ENCODE results near the gene AKAP1. TPM values are rescaled to one million over a fixed set of nuclear protein-coding genes. Genes with fewer than 3 reads are reported as not detected.

AKAP1 gene
- polyA plus RNA-seq, 1 donor from 2014 or later = 38.7 TPM

- no peaks in the 10 kb centered on the region for H3K36me3 ChIP-seq (ENCODE audit: insufficient read depth, low read length)
- H3F3A ChIP-seq (ENCODE audit: insufficient read depth, low read length, poor library complexity, severe bottlenecking) = no peaks in the 10 kb centered on the region
- no peak overlapping the region for H3K4me3 ChIP-seq (ENCODE audit: low read length)
- H3K4me2 ChIP-seq (ENCODE audit: low read length) = no peak overlapping the region
- no peak overlapping the region for H2AFZ ChIP-seq (ENCODE audit: low read depth, low read length)
- H3K27ac ChIP-seq (ENCODE audit: low read length) = no peak overlapping the region
- no peaks in the 10 kb centered on the region for H3K9me2 ChIP-seq (ENCODE audit: insufficient read depth, low read length)
- no peaks in the 10 kb centered on the region for H3K9me3 ChIP-seq (ENCODE audit: low read length)
- no peaks in the 10 kb centered on the region for H3K79me2 ChIP-seq (replicated peaks; ENCODE audit: insufficient read depth, low read length)
- no peaks in the 10 kb centered on the region for H3K27me3 ChIP-seq (ENCODE audit: insufficient read depth, low read depth, low read length)
- TF ChIP-seq RAD21 (conservative IDR thresholded peaks at IDR 0.05) (no peak), REST (IDR thresholded peaks at IDR 0.05; ENCODE audit: borderline replicate concordance) (no peak), EZH2 (IDR thresholded peaks at IDR 0.05; ENCODE audit: borderline replicate concordance, insufficient read depth, low read length, poor library complexity, severe bottlenecking) (no peak), TAF1 (IDR thresholded peaks at IDR 0.05; ENCODE audit: low read depth) (no peak), SMC3 (conservative IDR thresholded peaks at IDR 0.05; ENCODE audit: poor library complexity) (no peak), EP300 (conservative IDR thresholded peaks at IDR 0.05; ENCODE audit: poor library complexity, severe bottlenecking) (no peak), POLR2AphosphoS5 (IDR thresholded peaks at IDR 0.05) (no peak), MXI1 (conservative IDR thresholded peaks at IDR 0.05; ENCODE audit: poor library complexity, severe bottlenecking) (no peak)
- TF ChIP-seq, protein P1, sequence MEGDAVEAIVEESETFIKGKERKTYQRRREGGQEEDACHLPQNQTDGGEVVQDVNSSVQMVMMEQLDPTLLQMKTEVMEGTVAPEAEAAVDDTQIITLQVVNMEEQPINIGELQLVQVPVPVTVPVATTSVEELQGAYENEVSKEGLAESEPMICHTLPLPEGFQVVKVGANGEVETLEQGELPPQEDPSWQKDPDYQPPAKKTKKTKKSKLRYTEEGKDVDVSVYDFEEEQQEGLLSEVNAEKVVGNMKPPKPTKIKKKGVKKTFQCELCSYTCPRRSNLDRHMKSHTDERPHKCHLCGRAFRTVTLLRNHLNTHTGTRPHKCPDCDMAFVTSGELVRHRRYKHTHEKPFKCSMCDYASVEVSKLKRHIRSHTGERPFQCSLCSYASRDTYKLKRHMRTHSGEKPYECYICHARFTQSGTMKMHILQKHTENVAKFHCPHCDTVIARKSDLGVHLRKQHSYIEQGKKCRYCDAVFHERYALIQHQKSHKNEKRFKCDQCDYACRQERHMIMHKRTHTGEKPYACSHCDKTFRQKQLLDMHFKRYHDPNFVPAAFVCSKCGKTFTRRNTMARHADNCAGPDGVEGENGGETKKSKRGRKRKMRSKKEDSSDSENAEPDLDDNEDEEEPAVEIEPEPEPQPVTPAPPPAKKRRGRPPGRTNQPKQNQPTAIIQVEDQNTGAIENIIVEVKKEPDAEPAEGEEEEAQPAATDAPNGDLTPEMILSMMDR (IDR thresholded peaks at IDR 0.05; ENCODE audit: poor library complexity, severe bottlenecking) = no peak
- no peaks in the 10 kb centered on the region for H4K20me1 ChIP-seq (ENCODE audit: insufficient read depth)
- no peak overlapping the region for H3K9ac ChIP-seq (ENCODE audit: low read length)
These were observed 68.0 kb downstream of the AKAP1 start for GRCh38 chr17:57152967-57153528.

GRCh38 chr17:57154921-57155320 is 69.9 kb downstream of the AKAP1 start:
- TF ChIP-seq, protein P1 (IDR thresholded peaks at IDR 0.05; ENCODE audit: poor library complexity, severe bottlenecking) = no peak
- TF ChIP-seq SMC3 (conservative IDR thresholded peaks at IDR 0.05; ENCODE audit: poor library complexity) (no peak), EP300 (conservative IDR thresholded peaks at IDR 0.05; ENCODE audit: poor library complexity, severe bottlenecking) (no peak), MXI1 (conservative IDR thresholded peaks at IDR 0.05; ENCODE audit: poor library complexity, severe bottlenecking) (no peak), POLR2AphosphoS5 (IDR thresholded peaks at IDR 0.05) (no peak), RAD21 (conservative IDR thresholded peaks at IDR 0.05) (no peak), TAF1 (IDR thresholded peaks at IDR 0.05; ENCODE audit: low read depth) (no peak), EZH2 (IDR thresholded peaks at IDR 0.05; ENCODE audit: borderline replicate concordance, insufficient read depth, low read length, poor library complexity, severe bottlenecking) (no peak), REST (IDR thresholded peaks at IDR 0.05; ENCODE audit: borderline replicate concordance) (no peak)
- no peaks in the 10 kb centered on the region for H3F3A ChIP-seq (ENCODE audit: insufficient read depth, low read length, poor library complexity, severe bottlenecking)
- no peaks in the 10 kb centered on the region for H3K9me3 ChIP-seq (ENCODE audit: low read length)
- H3K36me3 ChIP-seq (ENCODE audit: insufficient read depth, low read length) = no peaks in the 10 kb centered on the region
- H4K20me1 ChIP-seq (ENCODE audit: insufficient read depth) = no peaks in the 10 kb centered on the region
- H3K79me2 ChIP-seq (replicated peaks; ENCODE audit: insufficient read depth, low read length) = no peaks in the 10 kb centered on the region
- no peak overlapping the region for H3K9ac ChIP-seq (ENCODE audit: low read length)
- no peak overlapping the region for H2AFZ ChIP-seq (ENCODE audit: low read depth, low read length)
- no peaks in the 10 kb centered on the region for H3K27me3 ChIP-seq (ENCODE audit: insufficient read depth, low read depth, low read length)
- no peak overlapping the region for H3K4me2 ChIP-seq (ENCODE audit: low read length)
- H3K27ac ChIP-seq (ENCODE audit: low read length) = no peak overlapping the region
- no peaks in the 10 kb centered on the region for H3K9me2 ChIP-seq (ENCODE audit: insufficient read depth, low read length)
- no peak overlapping the region for H3K4me3 ChIP-seq (ENCODE audit: low read length)
